Measurements from ENCODE around the gene MGRN1.

MGRN1 gene

DNA sequence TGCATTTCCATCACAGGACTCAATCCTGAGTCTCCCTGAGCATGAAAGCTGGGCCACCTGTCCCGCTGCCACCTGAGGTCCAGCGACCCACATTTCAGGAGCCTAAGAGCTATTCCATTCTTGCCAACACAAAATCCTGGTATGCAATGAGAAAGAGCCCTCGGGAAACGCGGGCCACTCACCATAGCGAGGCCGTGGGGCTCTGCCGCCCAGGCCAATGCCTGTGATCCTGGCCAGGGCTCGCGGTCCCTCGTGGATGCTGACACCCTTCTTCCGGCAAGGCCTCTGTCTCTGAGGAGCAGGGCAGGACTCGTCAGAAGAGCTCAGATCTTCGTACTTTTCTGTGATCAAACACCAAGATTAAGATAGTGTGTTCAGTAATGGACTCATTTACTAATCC lies 80.3 kb downstream of the MGRN1 start:
- no peak for TF ChIP-seq TAF1 (IDR thresholded peaks at IDR 0.05; ENCODE audit: low read depth)
- TF ChIP-seq, protein P1, sequence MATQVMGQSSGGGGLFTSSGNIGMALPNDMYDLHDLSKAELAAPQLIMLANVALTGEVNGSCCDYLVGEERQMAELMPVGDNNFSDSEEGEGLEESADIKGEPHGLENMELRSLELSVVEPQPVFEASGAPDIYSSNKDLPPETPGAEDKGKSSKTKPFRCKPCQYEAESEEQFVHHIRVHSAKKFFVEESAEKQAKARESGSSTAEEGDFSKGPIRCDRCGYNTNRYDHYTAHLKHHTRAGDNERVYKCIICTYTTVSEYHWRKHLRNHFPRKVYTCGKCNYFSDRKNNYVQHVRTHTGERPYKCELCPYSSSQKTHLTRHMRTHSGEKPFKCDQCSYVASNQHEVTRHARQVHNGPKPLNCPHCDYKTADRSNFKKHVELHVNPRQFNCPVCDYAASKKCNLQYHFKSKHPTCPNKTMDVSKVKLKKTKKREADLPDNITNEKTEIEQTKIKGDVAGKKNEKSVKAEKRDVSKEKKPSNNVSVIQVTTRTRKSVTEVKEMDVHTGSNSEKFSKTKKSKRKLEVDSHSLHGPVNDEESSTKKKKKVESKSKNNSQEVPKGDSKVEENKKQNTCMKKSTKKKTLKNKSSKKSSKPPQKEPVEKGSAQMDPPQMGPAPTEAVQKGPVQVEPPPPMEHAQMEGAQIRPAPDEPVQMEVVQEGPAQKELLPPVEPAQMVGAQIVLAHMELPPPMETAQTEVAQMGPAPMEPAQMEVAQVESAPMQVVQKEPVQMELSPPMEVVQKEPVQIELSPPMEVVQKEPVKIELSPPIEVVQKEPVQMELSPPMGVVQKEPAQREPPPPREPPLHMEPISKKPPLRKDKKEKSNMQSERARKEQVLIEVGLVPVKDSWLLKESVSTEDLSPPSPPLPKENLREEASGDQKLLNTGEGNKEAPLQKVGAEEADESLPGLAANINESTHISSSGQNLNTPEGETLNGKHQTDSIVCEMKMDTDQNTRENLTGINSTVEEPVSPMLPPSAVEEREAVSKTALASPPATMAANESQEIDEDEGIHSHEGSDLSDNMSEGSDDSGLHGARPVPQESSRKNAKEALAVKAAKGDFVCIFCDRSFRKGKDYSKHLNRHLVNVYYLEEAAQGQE (IDR thresholded peaks at IDR 0.05; ENCODE audit: low read depth), result no peak
- TF ChIP-seq TEAD4 (IDR thresholded peaks at IDR 0.05), result no peak
- TF ChIP-seq, protein P2, sequence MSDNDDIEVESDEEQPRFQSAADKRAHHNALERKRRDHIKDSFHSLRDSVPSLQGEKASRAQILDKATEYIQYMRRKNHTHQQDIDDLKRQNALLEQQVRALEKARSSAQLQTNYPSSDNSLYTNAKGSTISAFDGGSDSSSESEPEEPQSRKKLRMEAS (IDR thresholded peaks at IDR 0.05), result no peak
- TF ChIP-seq ZBTB7A (IDR thresholded peaks at IDR 0.05; ENCODE audit: low read depth), result no peak
- TF ChIP-seq FOXM1 (IDR thresholded peaks at IDR 0.05; ENCODE audit: borderline replicate concordance, low read depth), result no peak
- TF ChIP-seq YY1 (IDR thresholded peaks at IDR 0.05; ENCODE audit: low read depth), result no peak
- no peak for TF ChIP-seq TCF12 (IDR thresholded peaks at IDR 0.05; ENCODE audit: low read depth)
- TF ChIP-seq, protein P3, sequence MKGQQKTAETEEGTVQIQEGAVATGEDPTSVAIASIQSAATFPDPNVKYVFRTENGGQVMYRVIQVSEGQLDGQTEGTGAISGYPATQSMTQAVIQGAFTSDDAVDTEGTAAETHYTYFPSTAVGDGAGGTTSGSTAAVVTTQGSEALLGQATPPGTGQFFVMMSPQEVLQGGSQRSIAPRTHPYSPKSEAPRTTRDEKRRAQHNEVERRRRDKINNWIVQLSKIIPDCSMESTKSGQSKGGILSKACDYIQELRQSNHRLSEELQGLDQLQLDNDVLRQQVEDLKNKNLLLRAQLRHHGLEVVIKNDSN (IDR thresholded peaks at IDR 0.05), result no peak
- TF ChIP-seq EGR1 (IDR thresholded peaks at IDR 0.05), result no peak
- TF ChIP-seq RAD21 (IDR thresholded peaks at IDR 0.05; ENCODE audit: low read depth), result no peak
- no peak for TF ChIP-seq CREB1 (IDR thresholded peaks at IDR 0.05; ENCODE audit: low read depth)
- TF ChIP-seq CEBPB (IDR thresholded peaks at IDR 0.05), result no peak
- TF ChIP-seq EP300 (IDR thresholded peaks at IDR 0.05; ENCODE audit: borderline replicate concordance), result no peak
- TF ChIP-seq NFIC (IDR thresholded peaks at IDR 0.05), result no peak

DNA sequence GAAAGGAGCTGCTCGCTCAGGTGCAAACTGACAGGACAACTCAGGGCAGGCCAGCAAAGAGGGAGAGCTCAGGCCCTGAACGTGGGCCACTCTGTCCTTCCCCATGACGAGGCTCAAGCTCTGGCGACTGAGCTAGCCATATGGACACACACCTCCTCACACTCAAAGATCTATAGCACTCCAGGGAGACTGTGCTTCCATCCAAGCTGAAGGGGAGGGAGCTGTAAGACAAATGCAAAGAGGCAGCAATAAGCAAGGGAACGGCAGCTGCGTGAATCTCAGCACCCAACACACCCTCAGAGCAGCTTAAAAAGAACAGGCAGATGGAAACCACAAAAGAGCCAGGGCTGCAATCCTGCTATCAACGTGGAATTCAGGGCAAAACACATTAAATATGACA lies 82.2 kb downstream of the MGRN1 start:
- TF ChIP-seq, protein P2 (IDR thresholded peaks at IDR 0.05), result no peak
- TF ChIP-seq TCF12 (IDR thresholded peaks at IDR 0.05; ENCODE audit: low read depth), result no peak
- TF ChIP-seq EGR1 (IDR thresholded peaks at IDR 0.05), result no peak
- TF ChIP-seq TAF1 (IDR thresholded peaks at IDR 0.05; ENCODE audit: low read depth), result no peak
- no peak for TF ChIP-seq CEBPB (IDR thresholded peaks at IDR 0.05)
- no peak for TF ChIP-seq FOXM1 (IDR thresholded peaks at IDR 0.05; ENCODE audit: borderline replicate concordance, low read depth)
- TF ChIP-seq NFIC (IDR thresholded peaks at IDR 0.05), result no peak
- TF ChIP-seq, protein P1 (IDR thresholded peaks at IDR 0.05; ENCODE audit: low read depth), result no peak
- TF ChIP-seq YY1 (IDR thresholded peaks at IDR 0.05; ENCODE audit: low read depth), result no peak
- TF ChIP-seq CREB1 (IDR thresholded peaks at IDR 0.05; ENCODE audit: low read depth), result no peak

DNA sequence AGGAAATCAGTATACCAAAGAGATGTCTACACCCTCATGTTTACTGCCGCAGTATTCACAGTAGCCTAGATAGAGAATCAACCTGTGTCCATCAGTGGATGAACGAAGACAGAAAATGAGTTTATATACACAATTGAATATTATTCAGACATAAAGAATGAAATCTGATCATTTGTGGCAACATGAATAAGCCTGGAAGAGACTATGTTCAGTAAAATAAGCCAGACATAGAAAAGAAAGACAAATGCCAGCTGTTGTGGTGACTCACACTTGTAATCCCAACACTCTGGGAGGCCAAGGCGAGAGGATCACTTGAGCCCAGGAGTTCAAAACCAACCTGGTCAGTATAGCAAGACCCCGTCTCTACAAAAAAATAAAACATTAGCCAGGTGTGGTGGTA lies 84.9 kb downstream of the MGRN1 start:
- TF ChIP-seq EP300 (IDR thresholded peaks at IDR 0.05; ENCODE audit: borderline replicate concordance) (no peak), RAD21 (IDR thresholded peaks at IDR 0.05; ENCODE audit: low read depth) (no peak), TEAD4 (IDR thresholded peaks at IDR 0.05) (no peak), EGR1 (IDR thresholded peaks at IDR 0.05) (no peak), TCF12 (IDR thresholded peaks at IDR 0.05; ENCODE audit: low read depth) (no peak), NFIC (IDR thresholded peaks at IDR 0.05) (no peak), YY1 (IDR thresholded peaks at IDR 0.05; ENCODE audit: low read depth) (no peak), TAF1 (IDR thresholded peaks at IDR 0.05; ENCODE audit: low read depth) (no peak), CREB1 (IDR thresholded peaks at IDR 0.05; ENCODE audit: low read depth) (no peak), CEBPB (IDR thresholded peaks at IDR 0.05) (no peak), ZBTB7A (IDR thresholded peaks at IDR 0.05; ENCODE audit: low read depth) (no peak), FOXM1 (IDR thresholded peaks at IDR 0.05; ENCODE audit: borderline replicate concordance, low read depth) (no peak)
- TF ChIP-seq, protein P3 (IDR thresholded peaks at IDR 0.05), result no peak
- TF ChIP-seq, protein P2 (IDR thresholded peaks at IDR 0.05), result no peak
- TF ChIP-seq, protein P1 (IDR thresholded peaks at IDR 0.05; ENCODE audit: low read depth), result no peak

All from Ishikawa (cell line).